Stomach (tissue), 4 donors: ENCODE results near the gene MALAT1.

ENCODE experiments used
- POLR2A ChIP-seq, 4 donors: fragments of 450-650 bp; IDR thresholded peaks; one replicate each; pipeline ENCODE4 v1.6.1; 2016; ENCODE audit warnings: antibody characterized with exemption in 4 of 4, control low read depth in 2 of 4, mild to moderate bottlenecking in 1 of 4, moderate library complexity in 1 of 4
- TF ChIP-seq, protein P1 (sequence below), 7 experiments: fragments of 450-650 bp in 4 of 7; fragments of 200-600 bp in 3 of 7; sonication (generic) in 3 of 7; IDR thresholded peaks; one replicate each; pipeline ENCODE4 v1.5.1; 2016 to 2019; ENCODE audit warnings: antibody characterized with exemption in 7 of 7, control low read depth in 2 of 7, mild to moderate bottlenecking in 1 of 7

DNA sequence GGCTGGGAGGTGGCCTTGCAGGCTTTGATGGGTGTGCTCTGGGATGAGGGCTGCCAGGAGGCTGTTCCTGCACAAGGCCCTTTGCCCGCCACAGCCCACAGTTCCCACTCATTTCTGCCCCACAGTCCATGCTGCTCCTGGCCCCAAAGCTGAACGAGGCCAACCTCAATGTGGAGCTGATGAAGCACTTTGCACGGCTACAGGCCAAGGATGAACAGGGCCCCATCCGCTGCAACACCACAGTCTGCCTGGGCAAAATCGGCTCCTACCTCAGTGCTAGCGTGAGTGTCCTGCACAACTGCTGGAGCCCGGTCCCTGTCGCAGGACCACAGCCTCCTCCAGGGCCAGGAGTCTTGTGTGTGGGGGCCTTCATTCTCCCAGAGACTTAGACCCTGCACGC lies 36.3 kb downstream of the MALAT1 start:
- TF ChIP-seq, protein P1, sequence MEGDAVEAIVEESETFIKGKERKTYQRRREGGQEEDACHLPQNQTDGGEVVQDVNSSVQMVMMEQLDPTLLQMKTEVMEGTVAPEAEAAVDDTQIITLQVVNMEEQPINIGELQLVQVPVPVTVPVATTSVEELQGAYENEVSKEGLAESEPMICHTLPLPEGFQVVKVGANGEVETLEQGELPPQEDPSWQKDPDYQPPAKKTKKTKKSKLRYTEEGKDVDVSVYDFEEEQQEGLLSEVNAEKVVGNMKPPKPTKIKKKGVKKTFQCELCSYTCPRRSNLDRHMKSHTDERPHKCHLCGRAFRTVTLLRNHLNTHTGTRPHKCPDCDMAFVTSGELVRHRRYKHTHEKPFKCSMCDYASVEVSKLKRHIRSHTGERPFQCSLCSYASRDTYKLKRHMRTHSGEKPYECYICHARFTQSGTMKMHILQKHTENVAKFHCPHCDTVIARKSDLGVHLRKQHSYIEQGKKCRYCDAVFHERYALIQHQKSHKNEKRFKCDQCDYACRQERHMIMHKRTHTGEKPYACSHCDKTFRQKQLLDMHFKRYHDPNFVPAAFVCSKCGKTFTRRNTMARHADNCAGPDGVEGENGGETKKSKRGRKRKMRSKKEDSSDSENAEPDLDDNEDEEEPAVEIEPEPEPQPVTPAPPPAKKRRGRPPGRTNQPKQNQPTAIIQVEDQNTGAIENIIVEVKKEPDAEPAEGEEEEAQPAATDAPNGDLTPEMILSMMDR (IDR thresholded peaks at IDR 0.05): no peak
- no peak for TF ChIP-seq POLR2A (IDR thresholded peaks at IDR 0.05)
